ENCODE results near the gene PRDM5. TPM values are rescaled to one million over a fixed set of nuclear protein-coding genes. Genes with fewer than 3 reads are reported as not detected.
"Not testable (repeated sequence)": the region's sequence is repeated elsewhere in the genome, so short reads cannot be mapped to it uniquely, and the experiment has no call there.

The PRDM5 gene
- total RNA-seq, 1 donor from 2014 or later, result 28.8 TPM

DNA sequence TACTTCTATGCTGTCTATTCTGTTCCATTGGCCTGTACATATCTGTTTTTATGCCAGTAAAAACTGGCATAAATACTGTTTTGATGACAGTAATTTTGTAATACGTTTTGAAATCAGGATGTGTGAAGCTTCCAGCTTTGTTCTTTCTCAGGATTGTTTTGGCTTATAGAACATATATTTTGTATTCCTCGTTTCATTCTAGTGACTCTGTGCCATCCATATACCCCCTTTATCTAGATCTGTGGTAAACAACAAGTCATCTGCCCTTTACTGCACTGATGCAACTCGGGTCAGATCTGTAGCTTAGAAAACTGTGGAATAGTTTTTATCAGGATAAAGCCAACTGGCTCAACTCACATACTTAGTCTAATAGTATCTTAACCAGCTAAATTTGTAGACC is 233.7 kb downstream of the PRDM5 start:
- ATAC-seq (no peak), DNase-seq (ENCODE audit: low spot score) (no peak)
- intact Hi-C loops (cut with DNase I), result no loop called here

DNA sequence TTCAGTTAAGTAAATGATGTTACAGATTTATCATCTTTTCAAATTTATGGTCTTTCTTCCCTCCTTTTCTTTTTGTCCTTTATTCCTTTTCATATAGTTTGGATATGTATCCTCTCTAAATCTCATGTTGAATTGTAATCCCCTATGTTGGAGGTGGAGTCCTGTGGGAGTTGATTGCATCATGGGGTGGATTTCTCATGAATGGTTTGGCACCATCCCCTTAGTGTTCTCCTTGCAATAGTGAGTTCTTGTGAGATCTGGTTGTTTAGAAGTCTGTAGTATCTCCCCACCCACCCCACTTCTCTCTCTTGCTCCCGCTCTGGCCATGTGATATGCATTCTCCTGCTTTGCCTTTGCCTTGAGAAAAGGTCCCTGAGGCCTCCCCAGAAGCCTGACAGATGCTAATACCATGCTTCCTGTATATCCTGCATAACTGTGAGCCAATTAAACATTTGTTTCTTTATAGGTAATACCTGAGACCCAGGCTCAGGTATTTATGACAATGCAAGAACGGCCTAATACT is 236.7 kb downstream of the PRDM5 start:
- ATAC-seq, result no peak
- intact Hi-C loops (cut with DNase I), result no loop called here
- no peak for DNase-seq (ENCODE audit: low spot score)

DNA sequence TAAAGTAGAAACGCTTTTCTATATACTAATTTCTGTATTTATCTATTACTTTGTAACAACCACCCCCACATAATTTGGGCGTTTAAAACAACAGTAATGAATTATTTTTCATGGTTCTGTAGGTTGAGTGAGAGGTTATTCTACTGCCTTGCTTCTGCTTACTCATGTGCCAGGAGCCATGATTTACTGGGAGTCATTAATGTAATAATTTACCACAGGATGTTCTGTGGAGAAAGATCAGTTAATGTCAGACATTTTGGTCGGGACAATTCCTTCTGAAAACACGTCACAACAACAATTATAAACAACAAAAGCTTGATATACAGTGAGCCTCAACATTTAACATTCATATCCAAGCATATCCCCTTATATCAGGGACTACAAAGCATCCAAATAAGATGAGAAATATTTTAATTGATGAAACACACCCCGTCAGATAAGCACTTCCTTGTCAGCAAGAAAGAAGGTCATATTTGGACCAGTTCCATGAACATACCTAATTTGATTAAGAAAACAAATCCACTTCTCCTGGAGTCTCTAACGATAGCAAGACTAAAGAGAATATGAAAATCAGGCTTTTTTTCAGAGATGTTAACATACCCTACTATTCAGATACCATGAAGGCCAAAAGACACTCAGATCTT is 238.5 kb downstream of the PRDM5 start:
- ATAC-seq (no peak), DNase-seq (ENCODE audit: low spot score) (no peak)
- intact Hi-C loops (cut with DNase I), result no loop called here

DNA sequence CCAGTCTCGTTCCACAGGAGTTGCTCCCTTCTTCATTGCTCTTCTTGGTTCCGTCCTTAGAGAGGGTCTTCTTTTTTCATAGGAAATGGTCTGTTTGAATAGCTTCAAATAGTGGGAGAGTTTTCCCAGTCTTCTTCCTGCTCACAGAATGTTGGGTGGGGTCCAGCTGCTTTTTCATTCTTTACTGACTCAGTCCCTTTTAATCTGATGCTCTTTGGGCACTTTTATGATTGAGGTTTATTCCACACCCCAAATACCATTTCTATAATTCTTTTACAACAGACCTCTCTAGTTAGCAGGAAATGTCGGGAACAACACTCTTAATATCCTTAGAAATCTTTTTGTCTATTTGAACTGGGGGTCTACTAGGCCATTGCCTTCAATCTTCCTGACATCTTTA is 239.5 kb downstream of the PRDM5 start:
- DNase-seq (ENCODE audit: low spot score) (no peak), ATAC-seq (no peak)
- intact Hi-C loops (cut with DNase I), result no loop called here

DNA sequence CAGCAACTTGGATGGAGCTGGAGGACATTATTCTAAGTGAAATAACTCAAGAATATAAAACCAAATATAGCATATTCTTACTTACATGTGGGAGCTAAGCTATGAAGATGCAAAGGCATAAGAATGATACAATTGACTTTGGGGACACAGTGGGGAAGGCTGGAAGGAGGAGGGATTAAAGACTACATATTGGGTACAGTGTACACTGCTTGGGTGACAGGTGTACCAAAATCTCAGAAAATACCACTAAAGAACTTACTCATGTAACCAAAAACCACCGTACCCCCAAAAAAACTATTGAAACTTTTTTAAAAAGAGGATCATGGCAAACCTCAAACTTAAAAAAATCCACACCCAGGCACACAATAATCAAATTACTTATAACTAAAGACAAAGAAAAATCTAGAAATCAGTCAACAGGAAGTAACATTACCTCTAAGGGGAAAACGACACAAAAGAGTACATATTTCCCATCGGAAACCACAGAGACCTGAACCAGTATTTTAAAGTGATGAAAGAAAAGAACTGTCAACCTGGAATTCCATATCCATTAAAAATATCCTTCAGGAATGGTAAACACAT is 241.8 kb downstream of the PRDM5 start:
- intact Hi-C loops (cut with DNase I), result no loop called here
- ATAC-seq (no peak), DNase-seq (ENCODE audit: low spot score) (no peak)

DNA sequence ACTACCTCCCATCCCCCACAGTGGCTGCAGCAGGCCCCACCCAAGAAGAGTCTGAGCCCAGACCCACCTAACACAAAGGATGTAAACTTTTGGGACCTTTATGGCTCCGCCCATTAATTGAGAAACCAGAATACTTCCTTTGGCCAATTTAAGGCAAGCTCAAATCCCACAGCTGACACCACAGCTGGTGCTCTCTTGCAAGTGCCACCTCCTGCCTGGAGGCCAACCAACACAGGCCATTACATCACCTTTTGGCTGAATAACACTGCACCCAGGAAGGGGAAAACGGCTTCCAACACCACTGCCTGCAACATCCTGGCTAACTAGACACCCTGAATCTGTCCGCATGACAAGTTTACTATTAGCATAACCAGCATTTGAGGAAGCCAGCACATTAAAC is 248.8 kb downstream of the PRDM5 start:
- DNase-seq (ENCODE audit: low spot score), result no peak
- intact Hi-C loops (cut with DNase I), result no loop called here
- no peak for ATAC-seq

DNA sequence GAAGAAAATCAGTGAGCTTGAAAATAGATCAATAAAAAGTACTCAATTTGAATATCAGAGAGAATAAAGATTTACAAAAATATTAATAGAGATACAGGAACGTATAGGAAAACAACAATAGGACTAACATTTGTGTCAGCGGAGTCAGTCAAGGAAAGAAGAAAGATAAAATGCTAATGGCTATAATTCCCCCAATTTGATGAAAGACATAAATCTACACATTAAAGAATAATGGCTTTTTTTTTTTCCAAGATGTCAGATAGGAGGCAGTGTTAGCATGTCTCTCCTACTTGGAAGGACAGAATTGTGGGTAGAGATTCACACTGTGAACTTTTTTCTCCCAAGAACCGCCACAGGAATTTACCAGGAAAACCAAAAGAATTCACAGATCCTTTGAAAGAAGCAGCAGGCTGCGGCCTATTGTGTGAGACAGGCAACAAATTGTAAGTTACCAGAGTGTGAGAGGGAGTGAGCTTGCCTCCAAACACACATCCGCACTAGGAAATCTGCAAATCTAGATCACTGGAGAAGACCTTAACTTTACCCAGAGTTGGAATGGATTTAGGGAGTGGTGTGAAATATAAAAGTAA is 249.9 kb downstream of the PRDM5 start:
- ATAC-seq, result no peak
- intact Hi-C loops (cut with DNase I), result no loop called here
- DNase-seq (ENCODE audit: low spot score), result no peak

DNA sequence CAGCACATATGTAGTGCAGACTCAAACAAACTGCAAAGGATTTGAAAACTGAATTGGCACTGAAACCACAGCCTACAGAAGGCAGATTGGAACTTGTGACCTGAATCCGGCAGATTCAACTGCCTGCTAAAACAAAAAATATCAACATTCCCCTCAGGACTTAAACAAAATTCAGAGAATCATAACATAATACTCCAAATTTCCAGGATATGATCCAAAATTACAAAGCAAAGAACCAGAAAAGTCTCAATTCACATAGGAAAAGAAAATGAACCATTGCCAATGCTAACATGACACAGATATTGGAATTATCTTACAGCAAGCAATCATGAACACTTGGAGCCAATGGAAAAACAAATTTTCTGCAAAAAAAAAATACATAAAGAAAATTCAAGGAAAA is 250.4 kb downstream of the PRDM5 start:
- intact Hi-C loops (cut with DNase I), result no loop called here
- DNase-seq (ENCODE audit: low spot score) (no peak), ATAC-seq (no peak)

DNA sequence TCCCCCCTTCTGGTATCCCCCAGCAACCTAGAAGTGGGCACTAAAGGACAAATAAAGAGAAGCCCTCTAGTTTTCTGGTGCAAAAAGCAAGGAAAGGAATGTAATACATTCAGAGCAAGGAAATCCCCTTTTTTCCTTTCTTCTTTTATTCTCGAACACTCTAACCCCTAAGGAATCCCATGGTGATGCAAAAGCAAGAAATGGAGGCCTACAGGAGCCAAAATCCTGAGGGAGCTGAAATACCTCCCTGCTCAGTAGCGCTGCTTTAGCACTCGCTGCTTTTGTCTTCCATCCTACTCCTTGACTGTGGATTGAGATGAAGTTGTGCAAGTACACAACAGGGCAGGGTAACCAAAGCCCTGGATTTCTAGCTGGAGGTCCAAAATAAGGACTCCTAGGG is 251.0 kb downstream of the PRDM5 start:
- DNase-seq (ENCODE audit: low spot score) (no peak), ATAC-seq (no peak)
- intact Hi-C loops (cut with DNase I), result no loop called here

DNA sequence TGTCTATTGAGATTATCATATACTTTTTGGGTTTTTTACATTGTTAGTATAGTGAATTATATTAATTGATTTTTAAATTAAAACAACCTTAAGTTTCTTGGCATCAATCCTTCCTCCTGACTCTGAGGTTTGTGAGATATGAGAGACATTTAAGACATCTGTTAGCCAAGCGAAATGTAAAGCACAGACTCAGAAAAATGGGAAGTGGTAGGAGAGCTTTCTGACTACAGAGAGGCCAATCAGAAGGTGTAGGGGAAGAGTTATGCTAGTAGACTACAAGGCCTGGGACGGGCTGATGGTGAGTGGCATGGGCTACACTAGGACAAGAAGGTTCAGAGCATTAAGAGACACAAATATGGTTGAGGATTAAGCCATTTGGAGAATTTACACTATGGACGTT is 255.4 kb downstream of the PRDM5 start:
- intact Hi-C loops (cut with DNase I), result no loop called here
- no peak for ATAC-seq

DNA sequence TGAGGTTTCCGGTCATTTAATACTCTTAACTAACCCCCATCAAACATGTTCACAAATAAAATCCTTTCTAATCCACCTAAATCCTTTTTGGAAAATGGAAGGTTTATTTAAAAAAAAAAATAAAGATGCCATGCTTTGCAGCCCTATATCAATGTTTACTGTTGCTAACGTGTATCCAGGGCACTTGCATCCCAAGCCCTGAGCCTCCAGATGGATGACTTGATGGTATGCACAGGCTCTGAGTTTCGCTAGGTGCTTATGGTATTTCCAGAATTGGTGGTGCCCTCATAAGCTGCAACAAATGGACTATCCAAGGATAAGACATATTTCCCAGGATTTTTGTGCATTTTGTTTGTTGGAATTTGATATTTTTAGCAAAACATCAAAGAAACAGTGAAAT is 257.7 kb downstream of the PRDM5 start:
- DNase-seq (ENCODE audit: low spot score) (no peak), ATAC-seq (no peak)
- intact Hi-C loops (cut with DNase I), result no loop called here

More for the DNA sequence above, 255.4 kb downstream of the PRDM5 start:
- DNase-seq (ENCODE audit: low spot score), result no peak

DNA sequence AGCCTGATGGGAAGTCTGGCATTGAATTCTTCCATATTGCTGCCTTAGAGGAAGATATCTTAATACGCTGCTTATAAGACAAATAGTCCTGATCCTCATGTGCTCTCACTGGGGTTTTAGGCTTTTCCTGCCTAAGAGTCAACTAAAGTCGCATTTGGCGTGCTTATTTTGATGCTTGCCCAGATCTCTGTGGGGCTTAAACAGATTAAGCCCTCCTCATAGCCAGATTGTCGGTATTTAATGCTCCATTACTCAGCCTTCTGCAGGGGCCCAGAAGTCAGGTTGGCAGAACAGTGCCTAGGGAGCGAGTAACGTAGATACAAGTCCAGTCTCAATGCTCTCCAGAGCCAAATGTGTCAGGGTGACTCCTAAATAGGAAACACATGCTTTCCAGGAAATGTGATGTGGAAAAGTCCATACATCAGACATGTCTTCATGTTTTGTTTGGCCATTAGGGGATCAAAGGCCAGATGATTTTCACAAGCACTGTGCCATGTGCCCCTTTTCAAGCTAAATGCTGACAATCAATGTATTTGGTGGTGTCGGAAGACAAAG is 262.8 kb downstream of the PRDM5 start:
- DNase-seq (ENCODE audit: low spot score), result no peak
- ATAC-seq, result no peak
- intact Hi-C loops (cut with DNase I), result no loop called here

DNA sequence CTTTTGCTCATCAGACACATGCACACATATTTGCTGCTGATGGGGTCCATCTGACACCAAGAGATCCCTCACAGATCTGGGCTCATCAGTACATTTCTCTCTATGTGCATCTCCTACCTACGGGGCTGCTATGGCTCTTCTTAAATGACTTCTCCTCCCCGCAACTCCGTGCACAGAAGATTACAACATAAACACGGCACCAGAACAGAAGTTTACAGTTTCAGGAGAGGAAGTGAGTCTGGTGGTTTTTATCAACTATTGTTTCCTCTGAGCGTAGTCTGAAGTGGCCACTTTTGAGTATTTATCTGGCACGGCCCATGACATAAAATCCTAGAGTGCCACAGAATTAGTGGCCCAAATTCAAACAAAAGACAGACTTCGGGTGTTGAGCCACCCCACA is 263.8 kb downstream of the PRDM5 start:
- no peak for DNase-seq (ENCODE audit: low spot score)
- intact Hi-C loops (cut with DNase I), result no loop called here
- ATAC-seq, result no peak

DNA sequence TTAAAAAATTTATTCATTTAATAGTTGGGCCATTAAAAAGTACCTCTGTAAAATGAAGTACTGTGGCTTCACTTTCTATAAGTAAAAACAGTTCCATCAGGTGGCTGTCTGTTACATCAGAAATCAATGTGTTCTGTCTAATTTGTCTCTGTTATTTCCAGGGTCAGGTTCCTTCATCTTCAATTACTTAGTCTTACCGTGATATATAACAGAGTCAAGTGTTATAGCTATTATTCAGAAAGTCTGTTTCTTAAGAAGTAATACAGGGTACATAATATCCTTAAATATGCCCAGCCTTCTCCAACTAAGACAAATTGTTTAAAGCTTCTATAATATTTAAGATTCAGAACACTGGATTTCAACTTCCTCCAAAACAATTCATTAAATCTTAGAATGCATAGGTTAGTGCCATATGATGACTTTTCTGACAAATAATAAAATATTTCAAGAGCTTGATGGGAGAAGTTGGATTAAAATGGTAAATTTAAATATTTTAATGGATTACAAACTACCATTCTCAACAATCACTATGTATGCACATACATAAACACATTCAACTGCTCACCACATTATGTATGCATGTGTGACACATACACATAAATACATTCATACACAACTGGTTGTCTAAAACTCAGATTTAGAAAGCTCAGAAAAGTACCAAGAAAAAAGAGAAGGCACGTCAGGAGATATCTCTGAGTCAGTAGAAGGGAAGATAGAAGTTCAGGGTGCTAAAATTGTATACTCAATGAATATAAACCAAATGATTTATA is 268.5 kb downstream of the PRDM5 start:
- intact Hi-C loops (cut with DNase I), result no loop called here
- ATAC-seq, result no peak
- no peak for DNase-seq (ENCODE audit: low spot score)

DNA sequence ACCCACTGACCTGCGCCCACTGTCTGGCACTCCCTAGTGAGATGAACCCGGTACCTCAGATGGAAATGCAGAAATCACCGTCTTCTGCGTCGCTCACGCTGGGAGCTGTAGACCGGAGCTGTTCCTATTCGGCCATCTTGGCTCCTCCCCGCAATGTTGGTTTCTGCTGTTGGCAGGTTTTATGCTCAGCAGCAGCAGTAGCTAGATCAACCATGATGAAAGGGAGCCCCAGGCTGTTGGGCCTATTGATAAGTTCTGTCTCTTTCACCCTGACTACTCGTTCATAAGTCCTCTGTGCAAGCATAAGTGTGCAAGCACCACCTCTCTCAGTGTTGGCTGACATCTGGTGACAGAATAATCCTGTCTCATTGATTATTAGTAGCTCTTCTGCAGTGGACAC is 274.2 kb downstream of the PRDM5 start:
- DNase-seq (ENCODE audit: low spot score); ATAC-seq; intact Hi-C loops (cut with DNase I): not testable (repeated sequence)

Other genes with a start within 250 kb of the PRDM5 start
- gene NDNF, start 149.8 kb upstream of the PRDM5 start, total RNA-seq, result 11.8 TPM
- 0.53 TPM for gene TNIP3, start 241.6 kb upstream of the PRDM5 start, total RNA-seq